NCI-H2081 treated with DMSO at 0.1 percent for 48 hours (cell line): ENCODE measurements around the gene HDAC5.

Source experiments
- DNase-seq: peaks from one replicate; lab custom pipeline; 2025; lab: John Stamatoyannopoulos, UW

The HDAC5 gene

GRCh38 chr17:44087319-44087718 is 36.1 kb downstream of the HDAC5 start:
- DNase-seq: no peak

GRCh38 chr17:44086364-44087311 is 36.8 kb downstream of the HDAC5 start:
- DNase-seq: no peak

GRCh38 chr17:44085908-44086307 is 37.5 kb downstream of the HDAC5 start:
- DNase-seq: no peak

GRCh38 chr17:44084921-44085320 is 38.5 kb downstream of the HDAC5 start:
- DNase-seq: no peak

GRCh38 chr17:44084131-44084538 is 39.3 kb downstream of the HDAC5 start:
- DNase-seq: no peak

- no peak for DNase-seq
Observed at GRCh38 chr17:44083250-44083849, 40.1 kb downstream of the HDAC5 start.

GRCh38 chr17:44082256-44082927 is 41.0 kb downstream of the HDAC5 start:
- DNase-seq: no peak

GRCh38 chr17:44081681-44082080 is 41.8 kb downstream of the HDAC5 start:
- no peak for DNase-seq

GRCh38 chr17:44079877-44080821 is 43.3 kb downstream of the HDAC5 start:
- DNase-seq: no peak

- DNase-seq: no peak
Observed at GRCh38 chr17:44078412-44078811, 45.0 kb downstream of the HDAC5 start.

- no peak for DNase-seq
Observed at GRCh38 chr17:44077595-44077909, 45.9 kb downstream of the HDAC5 start.

GRCh38 chr17:44076716-44077594 is 46.5 kb downstream of the HDAC5 start:
- DNase-seq: no peak

GRCh38 chr17:44075598-44076293 is 47.7 kb downstream of the HDAC5 start:
- no peak for DNase-seq

- no peak for DNase-seq
Observed at GRCh38 chr17:44074911-44075285, 48.5 kb downstream of the HDAC5 start.

GRCh38 chr17:44074231-44074910 is 49.1 kb downstream of the HDAC5 start:
- DNase-seq: no peak

GRCh38 chr17:44071772-44072171 is 51.7 kb downstream of the HDAC5 start:
- DNase-seq: no peak

- no peak for DNase-seq
Observed at GRCh38 chr17:44071198-44071520, 52.3 kb downstream of the HDAC5 start.

- peak; percentile 96 for DNase-seq
Observed at GRCh38 chr17:44070455-44071197, 52.8 kb downstream of the HDAC5 start, which contains the start of gene G6PC3. TSS of gene G6PC3 (plus strand) at chr17:44070735. CDS start at chr17:44070966, 231 bp downstream.

GRCh38 chr17:44069974-44070454 is 53.4 kb downstream of the HDAC5 start:
- DNase-seq: no peak
